GM21423 (cell line): ENCODE measurements around the gene TRNT1.
A peak's percentile ranks its signal among the peaks of the same experiment; 100 is the strongest.

Experiments used
- ATAC-seq: cut with Tn5 transposase; IDR thresholded peaks from one replicate; pipeline ENCODE4 v1.9.1; 2021; ENCODE audit warnings: mild to moderate bottlenecking, moderate library complexity; ENCODE audit not compliant: unreplicated experiment

Gene TRNT1

DNA sequence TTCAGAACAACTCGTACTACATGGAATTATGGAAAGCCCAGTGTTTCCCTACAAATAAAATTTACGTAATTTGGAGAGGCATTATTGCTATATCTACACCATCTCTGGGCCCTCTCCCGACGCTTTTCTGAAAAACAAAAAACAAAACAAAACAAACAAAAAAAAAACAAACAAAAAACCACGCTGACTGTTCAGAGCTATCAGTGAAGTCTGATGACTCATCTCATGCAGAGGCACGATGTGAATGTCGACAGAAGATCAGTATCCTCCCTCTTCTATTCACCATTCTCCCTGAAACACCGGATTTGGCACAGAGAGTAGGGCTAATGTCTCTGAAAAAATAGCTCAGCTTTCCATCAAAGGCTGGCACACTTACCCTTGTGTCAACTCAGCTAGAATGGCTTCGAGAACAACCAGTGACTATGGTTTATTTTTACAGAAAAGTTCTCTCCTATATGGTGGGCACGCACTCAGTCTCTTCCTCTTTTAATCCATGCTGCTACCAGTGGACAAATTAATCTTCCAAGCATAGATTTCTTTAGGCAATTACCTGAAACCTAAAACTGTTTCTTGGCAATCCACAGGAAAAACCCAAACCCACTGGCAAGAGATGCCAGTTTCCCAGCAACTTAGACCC lies 51.2 kb downstream of the TRNT1 start:
- ATAC-seq, result no peak

DNA sequence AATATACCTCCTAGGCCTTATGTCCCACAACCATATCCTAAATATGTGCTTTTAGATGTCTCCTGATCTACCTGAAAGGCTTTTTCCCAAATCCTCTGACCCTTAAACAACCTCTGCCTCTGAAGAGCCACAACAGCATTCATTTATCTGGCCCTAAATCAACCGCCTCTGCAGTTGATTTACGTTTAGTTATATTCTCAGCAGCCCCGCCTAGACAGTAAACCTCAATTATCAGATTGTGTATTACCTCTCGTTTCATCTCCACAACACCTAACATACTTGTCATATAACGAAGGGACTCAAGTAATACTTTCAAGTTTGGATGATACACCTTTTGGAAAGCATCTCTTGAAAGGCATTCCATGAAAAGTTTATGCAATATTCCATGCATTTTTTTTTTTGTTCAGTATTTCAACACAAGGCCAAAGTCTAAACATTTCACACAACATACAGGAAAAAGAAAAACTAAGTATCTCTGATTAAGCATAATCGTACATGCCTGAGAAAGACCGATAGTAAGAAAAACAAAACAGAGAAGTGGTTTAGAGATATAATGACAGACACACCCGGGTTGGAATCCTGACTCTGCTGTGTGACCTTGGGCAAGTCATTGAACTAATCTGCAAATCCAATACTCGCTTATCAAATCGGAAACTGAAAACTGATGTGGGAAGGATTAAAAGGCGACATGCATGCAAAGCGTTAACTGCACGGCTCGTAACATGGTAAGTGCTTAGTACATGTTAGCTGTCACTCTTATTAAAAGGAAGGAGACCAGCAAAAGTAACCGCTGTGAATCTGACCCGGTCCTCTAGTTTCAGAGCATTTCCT lies 52.0 kb downstream of the TRNT1 start:
- ATAC-seq, result no peak

DNA sequence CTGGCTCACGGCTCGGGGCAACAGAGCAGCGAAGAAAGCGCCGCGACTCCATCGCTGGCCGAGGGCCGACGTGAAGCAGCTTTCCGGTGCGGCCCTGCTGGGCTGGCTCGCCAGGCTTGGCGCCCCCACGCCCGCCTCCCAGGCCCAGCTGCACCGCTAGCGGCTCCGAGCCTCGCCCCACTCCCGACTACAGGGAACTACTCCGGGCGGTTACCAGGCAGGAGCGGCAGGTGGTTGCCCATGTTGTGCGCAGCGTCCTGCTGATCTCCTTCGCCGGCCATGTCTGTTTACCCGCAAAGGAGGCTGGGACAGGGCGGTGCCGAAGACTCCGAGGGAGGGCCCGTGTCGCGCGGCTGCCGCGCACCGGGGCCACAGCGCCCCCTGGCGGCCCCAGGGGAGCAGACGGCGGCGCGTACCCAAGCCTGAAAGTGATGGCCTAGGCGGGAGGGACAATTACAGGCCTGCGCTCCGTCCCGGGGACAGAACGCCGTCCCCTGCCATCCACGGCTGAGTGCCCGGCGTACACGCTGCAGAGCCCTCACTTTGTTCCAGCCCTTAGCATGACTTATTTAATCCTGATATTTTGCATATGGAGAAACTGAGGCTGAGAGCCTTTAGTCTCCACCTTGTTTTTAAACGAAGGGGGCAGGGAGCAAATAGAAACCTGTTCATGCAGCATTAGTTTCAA lies 52.8 kb downstream of the TRNT1 start, which contains the start of gene CRBN:
CRBN (minus strand) TSS at position 285 of the 688 bp plus-strand sequence; CDS start at position 281, 4 bp downstream.
- ATAC-seq, result peak; percentile 99

DNA sequence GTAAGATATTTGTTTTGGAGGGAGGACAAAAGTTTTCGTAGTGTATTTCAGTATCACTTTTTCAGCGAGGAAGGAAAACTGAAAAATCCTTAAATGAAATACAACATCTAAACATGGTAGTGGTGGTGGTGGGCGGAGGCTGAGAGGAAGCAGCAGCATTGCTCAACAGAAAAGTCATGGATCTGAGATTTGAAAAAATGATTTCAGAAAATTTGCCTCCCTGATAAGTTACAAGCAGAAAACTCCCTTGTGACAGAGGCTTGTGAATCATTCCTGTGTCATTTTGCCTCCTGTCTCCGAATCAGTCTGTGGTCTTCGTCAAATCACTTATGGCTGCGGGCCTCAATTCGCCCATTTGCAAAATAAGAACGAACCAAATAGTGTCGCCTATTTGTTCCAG lies 53.7 kb downstream of the TRNT1 start:
- ATAC-seq, result no peak

DNA sequence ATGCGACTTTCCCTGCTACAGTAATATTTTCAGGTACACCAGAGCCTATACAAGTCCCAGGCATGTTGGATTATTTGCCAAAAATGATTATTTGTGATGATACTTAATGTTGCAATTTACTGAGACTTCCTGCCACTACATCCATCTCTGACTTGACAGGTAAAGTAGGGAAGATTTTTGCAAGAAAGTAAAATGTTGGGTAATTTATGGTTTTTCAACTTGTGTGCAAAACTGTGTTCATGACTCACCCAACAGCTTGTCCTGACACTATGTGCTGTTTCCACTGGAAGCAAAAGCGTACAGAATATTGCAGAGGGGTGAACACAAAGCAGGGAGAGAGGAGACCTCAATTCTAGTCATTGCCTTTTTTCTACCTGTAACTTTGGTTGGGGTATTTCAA lies 58.1 kb downstream of the TRNT1 start:
- ATAC-seq, result no peak

DNA sequence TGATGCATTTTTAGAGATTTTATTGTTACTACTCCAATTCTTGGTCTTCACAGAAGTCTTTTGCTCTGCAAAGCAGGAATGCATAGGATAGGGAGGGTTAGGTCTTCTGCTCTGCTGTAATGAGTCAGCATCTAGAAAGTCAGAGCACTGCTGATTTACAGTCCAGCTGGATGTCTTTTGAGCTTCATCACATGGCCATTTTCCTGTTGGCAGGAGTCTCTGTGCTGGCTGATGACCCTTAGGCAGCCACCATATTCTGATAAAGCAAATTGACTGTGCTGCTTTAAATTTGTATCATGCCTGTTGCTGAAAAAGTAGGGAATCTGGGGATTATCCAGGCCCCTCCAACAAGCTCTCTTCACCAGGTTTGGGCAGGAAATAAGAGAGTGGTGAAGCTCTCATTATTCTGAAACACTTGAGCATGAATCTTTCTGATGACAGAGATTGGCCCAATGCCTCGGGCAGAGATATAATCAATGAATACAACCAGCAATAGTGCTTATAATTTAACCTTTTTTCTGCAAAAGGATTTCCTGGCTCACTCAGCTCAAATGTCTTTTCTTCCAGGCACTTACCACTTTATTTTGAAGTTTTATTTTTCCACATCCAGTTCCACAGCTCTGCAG lies 62.5 kb downstream of the TRNT1 start:
- ATAC-seq, result no peak

DNA sequence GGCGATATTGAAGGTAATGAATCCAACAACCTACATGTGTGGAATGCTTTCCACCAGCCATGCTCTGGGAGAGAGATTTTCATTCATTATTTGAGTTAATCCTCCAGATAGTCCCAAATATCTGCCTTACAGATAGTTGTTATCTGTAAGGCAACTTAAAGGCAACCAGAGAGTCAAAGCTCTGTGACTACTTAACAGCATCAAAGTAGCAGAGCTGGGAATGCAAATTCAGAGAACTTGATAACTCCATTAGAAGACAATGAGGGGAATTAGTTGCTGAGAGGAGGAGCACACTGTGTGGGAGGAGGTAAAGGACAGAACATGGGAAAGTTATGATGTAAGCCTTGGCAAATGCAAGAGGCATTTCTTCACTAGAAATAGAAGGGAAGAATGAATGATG lies 63.2 kb downstream of the TRNT1 start:
- ATAC-seq, result no peak

DNA sequence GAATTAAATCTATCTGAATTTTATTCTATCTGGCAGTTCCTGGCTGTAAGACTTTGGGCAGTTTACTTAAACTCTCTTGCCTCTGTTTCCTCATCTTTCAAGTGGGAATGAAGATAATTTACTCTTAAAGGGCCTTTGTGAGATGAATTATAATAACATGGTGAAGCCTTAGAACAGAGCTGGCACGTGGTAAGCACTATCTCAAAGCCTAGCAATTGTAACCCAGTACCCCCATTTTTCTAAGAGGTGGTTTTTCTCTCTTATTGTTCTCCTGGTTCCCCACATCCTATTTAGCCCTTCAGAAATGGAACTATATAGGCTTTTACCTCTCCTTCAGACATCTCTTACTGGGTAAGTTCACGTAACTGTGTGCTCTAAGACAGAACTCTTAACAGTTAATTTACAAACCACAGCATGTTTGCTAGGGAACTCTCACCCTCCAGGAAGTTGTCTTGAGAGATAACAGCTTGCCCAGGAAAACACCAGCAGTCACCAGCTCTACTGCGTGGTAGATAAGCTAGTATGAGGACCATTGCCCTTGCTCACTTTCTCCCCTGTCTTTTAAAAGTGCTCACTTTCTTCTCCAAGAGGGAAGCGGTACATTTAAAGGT lies 65.0 kb downstream of the TRNT1 start:
- ATAC-seq, result no peak

DNA sequence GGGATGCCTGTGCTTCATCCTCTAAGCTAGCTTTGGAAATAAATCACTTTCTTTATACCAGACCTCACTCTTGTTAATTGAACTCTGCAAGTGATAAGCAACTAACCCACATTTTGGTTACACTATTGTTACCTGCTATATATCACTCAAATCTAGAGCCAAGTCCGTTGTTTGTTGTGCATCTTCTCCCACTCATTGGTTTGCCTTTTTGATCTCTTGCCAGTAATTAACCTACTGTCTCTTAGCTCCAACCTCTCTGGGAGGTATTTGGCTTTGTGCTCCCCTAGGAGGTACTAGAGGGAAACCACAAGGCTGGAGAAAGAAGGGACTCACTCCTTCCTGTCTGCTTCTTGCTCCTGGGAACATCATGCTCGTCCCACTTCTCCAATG lies 65.5 kb downstream of the TRNT1 start:
- no peak for ATAC-seq

DNA sequence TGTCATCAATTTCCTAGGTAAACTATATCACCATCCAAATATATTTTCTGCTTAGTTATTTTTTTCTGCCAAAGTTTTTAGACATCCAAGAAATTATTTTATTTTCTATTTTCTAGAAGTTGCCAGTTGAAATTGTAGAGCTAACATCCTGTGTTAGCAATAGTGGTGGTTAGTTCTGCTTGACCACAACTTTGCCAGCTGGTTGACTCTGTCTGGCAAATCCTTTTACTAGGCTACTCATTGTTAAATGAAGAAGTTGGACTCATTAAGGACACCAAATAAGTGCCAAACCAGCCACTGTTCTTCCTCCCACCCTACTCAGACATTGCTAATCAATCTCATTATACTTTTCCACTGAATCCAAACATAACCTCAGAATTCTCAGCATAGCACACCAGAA lies 68.1 kb downstream of the TRNT1 start:
- ATAC-seq, result no peak

DNA sequence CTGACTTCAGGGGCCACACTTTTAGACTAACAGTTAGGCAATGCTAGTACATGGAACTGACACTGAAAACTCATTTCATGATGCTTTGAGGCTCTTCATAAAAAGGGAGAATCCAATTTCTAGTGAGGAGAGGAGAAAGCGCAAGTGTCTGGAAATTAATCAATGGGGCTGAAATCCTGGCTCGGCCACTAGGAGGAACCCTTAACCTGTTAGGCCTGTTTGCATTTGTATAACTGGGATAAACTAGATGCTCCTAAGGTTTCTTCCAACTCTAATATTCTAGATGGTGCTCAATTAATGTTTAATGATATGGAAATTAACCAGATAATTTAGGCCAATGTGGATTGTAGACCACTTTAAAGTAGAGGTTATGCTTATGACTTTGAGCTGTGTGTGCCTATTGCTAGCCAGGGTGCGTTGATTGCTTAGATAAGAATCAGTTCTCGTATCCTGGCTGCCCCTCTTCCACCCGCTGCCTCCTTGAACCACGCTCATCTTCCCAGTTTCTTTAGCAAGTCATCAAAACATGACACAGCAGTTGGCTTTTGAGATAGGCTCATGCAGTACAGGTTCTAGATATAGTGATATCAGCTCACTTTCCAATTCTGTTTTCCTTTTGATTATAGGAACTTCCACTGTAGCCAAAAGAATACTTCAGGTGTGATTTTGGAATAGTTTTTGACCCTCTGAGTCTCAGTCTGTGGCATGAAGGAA lies 69.6 kb downstream of the TRNT1 start:
- no peak for ATAC-seq
